Esophagus (tissue), 2 donors: ENCODE measurements around the gene SCRN1. TPM values are rescaled to one million over a fixed set of nuclear protein-coding genes. Genes with fewer than 3 reads are reported as not detected.

Experiments
- H3K27ac ChIP-seq, 2 donors: one replicate each; pipeline ENCODE4 v1.5.1; 2013; ENCODE audit warnings: low read depth in 2 of 2, mild to moderate bottlenecking in 2 of 2, inconsistent platforms in 1 of 2, low read length in 1 of 2, moderate library complexity in 1 of 2
- H3K27me3 ChIP-seq, 2 donors: one replicate each; pipeline ENCODE4 v1.6.1; 2013; ENCODE audit warnings: low read length in 2 of 2, control low read depth in 1 of 2, mild to moderate bottlenecking in 1 of 2; ENCODE audit not compliant: insufficient read depth in 2 of 2, control insufficient read depth in 1 of 2
- H3K36me3 ChIP-seq, 2 donors: one replicate each; pipeline ENCODE4 v1.6.1; 2013; ENCODE audit warnings: low read length in 1 of 2; ENCODE audit not compliant: control insufficient read depth in 2 of 2, insufficient read depth in 2 of 2
- H3K4me1 ChIP-seq, 2 donors: one replicate each; pipeline ENCODE4 v1.6.1; 2013; ENCODE audit warnings: low read length in 1 of 2; ENCODE audit not compliant: control insufficient read depth in 2 of 2, insufficient read depth in 2 of 2
- H3K4me3 ChIP-seq, 2 donors: one replicate each; pipeline ENCODE4 v1.5.1; 2013; ENCODE audit warnings: low read length in 2 of 2, mild to moderate bottlenecking in 2 of 2, low read depth in 1 of 2, moderate library complexity in 1 of 2
- H3K9me3 ChIP-seq, 2 donors: one replicate each; pipeline ENCODE4 v1.6.1; 2013; ENCODE audit warnings: mild to moderate bottlenecking in 2 of 2, low read depth in 1 of 2, low read length in 1 of 2, moderate library complexity in 1 of 2; ENCODE audit not compliant: control insufficient read depth in 2 of 2, insufficient read depth in 1 of 2
- WGBS, 2 donors: extraction: QIAGEN DNeasy Blood & Tissue Kit; methylation state at CpG; one replicate each; pipeline ENCODE4 v1.1.7; 2013; 5-methylcytosine and 5-hydroxymethylcytosine counted together
- polyA plus RNA-seq, 2 donors: library from polyadenylated mRNA; stranded (reverse); fragments of 200-250 nt; gene quantifications; one replicate each; pipeline ENCODE4 v1.2.3, GENCODE V29; 2013
- donor health status: healthy with polysubstance abuse.
- donor health status: Bipolar disorder and iron deficiency.

Gene SCRN1, protein sequence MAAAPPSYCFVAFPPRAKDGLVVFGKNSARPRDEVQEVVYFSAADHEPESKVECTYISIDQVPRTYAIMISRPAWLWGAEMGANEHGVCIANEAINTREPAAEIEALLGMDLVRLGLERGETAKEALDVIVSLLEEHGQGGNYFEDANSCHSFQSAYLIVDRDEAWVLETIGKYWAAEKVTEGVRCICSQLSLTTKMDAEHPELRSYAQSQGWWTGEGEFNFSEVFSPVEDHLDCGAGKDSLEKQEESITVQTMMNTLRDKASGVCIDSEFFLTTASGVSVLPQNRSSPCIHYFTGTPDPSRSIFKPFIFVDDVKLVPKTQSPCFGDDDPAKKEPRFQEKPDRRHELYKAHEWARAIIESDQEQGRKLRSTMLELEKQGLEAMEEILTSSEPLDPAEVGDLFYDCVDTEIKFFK
- 1 to 10 TPM; 3.0 to 8.2 TPM for polyA plus RNA-seq

DNA sequence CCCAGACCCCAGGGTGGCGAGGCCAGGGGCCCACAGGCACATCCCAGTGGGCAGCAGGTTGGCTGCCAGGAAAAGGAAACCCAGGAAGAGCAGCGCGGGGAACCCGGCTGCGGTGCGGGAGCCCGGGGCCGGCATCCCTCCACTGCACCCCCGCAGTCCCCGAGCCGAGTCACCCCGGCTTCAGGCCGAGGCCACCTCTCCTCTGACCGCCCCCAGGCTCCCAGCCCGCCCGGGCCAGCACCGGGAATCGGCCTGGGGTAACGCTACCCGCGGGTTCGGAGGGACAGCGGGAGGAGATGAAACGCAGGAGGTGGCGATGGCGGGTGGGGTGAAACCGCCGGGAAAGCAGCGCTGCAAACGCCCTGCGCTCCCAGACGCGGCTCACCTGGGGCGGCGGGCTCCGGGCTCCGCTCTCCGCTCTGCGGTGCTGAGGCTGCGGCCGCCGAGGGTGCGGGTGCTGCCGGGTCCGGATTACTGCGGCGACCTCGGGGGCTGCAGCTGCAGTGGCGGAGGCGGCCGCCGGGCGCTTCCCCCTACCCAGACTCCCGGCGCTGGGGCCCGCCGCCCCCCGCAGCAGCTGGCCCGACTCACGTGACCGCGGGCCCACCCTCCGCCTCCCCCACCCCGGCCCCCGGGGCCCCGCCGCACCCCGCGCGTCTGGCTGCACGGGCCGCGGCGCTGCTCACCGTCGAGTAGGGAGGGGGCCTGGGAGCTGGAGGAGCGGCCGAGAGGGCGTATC, at the start of gene SCRN1:
Gene SCRN1 (minus strand): TSS at position 545 of the 739 bp plus-strand sequence. CDS start 20,734 bp downstream, outside the sequence.
- no peaks in the 10 kb centered on the region for H3K9me3 ChIP-seq
- H3K4me3 ChIP-seq, result peak within 1 kb of the TSS; percentile 75 to 89
- peaks cover 0 to 3% of the 10 kb centered on the region in 2 donors for H3K4me1 ChIP-seq
- peak within 1 kb of the TSS; percentile 85 to 96 for H3K27ac ChIP-seq
- no peaks in the 10 kb centered on the region for H3K27me3 ChIP-seq
- whole genome bisulfite sequencing, 2 donors, result 1% methylated on average over 53 to 79 of the region's 79 CpGs
- no peaks in the 10 kb centered on the region for H3K36me3 ChIP-seq

DNA sequence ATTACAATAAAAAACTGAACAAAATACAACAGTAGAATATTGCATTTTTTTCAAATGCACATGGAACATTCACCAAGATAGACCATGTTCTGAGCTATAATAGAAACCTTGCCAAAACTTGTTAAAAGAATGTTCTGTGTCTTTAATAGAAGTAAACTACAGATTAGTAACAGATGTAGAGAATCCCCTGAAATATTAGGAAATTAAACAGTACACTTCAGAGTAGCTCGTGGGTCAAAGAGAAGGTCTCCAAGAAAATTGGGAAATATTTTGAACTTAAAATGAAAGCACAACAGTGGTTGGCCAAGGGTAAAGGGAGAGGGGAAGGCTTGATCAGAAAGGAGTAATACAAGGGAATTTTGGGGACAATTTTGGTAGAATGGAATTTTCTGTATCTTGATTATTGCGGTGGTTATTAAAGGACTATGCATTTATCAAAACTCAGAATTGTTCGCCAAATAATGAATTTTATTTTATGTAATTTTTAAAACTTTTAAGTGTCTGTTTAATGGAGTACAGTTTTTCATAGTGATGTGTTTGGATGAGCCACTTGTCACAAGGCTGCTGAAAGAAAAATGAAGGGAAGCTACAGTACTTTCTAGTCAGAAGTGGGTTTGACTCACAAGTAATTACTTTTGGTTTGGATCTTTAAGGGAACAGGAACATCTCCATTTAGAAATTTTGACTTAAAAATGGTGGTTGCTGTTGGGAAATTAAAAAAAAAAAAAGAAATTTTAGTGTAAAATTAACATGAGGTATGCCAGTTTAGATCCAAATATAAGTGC, 48.8 kb upstream of the SCRN1 start:
- H3K4me3 ChIP-seq, result no peak overlapping the region
- no peaks in the 10 kb centered on the region for H3K9me3 ChIP-seq
- H3K27me3 ChIP-seq, result no peaks in the 10 kb centered on the region
- no peak overlapping the region for H3K27ac ChIP-seq
- WGBS, 2 donors, result 78 to 87% methylated on average over 3 of the region's 3 CpGs
- no peaks in the 10 kb centered on the region for H3K36me3 ChIP-seq
- H3K4me1 ChIP-seq, result no peaks in the 10 kb centered on the region

DNA sequence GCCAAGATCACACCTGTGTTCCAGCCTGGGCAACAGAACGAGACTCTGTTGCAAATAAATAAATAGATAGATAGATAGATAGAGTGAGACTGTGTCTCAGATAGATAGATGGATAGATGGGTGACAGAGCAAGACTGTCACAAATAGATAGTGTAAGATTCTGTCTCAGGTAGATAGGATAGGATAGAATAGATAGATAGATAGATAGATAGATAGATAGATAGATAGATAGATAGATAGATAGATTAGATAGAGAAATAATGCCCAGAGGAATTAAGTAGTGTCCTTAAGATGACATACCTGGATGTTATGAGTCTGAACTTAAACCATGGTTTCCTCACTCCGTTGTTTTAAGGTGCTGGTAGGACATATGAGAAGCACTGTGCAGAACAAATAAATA, 46.6 kb upstream of the SCRN1 start:
- Histone ChIP-seq H3K9me3 (no peaks in the 10 kb centered on the region), H3K27ac (no peak overlapping the region), H3K36me3 (no peaks in the 10 kb centered on the region), H3K4me1 (peaks cover 0 to 2% of the 10 kb centered on the region in 2 donors), H3K27me3 (no peaks in the 10 kb centered on the region), H3K4me3 (no peak overlapping the region)
- 88% methylated on average over 2 of the region's 2 CpGs for WGBS, 2 donors

DNA sequence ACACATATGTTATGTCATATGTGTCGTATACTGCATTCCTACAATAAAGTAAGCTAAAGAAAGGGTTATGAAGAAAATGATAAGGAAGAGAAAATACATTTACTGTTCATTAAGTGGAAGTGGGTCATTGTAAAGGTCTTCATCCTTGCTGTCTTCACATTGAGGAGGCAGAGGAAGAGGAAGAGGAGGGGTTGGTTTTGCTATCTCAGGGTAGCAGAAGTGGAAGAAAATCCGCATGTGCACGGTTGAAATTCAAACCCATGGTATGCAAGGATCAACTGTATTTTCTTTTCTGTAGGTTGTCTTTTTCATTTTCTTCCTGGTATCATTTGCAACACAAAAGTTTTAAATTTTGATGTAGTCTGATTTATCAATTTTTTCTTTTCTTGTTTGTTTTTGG, 44.9 kb upstream of the SCRN1 start:
- Histone ChIP-seq H3K27me3 (no peaks in the 10 kb centered on the region), H3K9me3 (no peaks in the 10 kb centered on the region), H3K36me3 (no peaks in the 10 kb centered on the region), H3K4me3 (no peak overlapping the region), H3K4me1 (peaks cover 2 to 3% of the 10 kb centered on the region in 2 donors), H3K27ac (no peak overlapping the region)
- WGBS, 2 donors, result 92 to 94% methylated on average over 3 of the region's 3 CpGs

DNA sequence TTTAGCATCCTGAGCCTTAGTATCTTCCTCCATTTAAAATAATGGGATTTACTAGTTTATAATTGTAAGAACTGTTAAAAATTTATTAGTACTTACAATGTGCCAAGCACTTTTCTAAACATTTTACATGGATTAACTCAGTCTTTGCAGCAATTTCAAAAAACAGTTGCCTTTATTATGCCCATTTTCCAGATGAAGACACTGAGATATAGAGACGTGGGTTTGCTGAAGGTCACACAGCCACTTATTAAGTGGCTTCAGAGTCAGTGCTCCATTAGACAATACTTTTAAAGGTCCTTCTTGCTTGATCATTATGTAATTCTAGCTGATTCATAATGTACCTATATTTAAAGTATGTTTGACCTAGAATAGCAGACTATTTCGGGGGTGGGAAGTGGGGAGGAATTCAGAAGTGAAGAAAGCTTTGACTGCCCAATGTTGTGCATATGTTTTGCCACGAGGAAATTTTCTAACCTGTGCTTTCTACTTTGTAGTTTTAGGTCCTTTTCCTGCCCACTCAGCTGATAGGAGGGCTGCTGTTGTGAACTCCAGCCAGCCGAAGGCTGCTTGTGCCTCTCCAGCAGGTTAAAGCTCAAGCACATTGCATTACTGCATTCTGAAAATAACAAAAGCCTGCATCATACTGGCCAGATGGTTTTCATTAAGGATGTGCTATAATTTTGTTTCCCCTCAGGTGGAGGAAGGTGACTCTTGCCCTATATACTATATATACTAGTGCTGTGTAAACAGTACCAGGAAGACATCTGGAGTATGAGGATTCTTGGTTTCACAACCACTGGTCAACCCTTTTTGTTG, 42.9 kb upstream of the SCRN1 start:
- H3K9me3 ChIP-seq, result no peaks in the 10 kb centered on the region
- H3K36me3 ChIP-seq, result no peaks in the 10 kb centered on the region
- 58 to 68% methylated on average over 4 of the region's 4 CpGs for WGBS, 2 donors
- H3K27ac ChIP-seq, result no peak overlapping the region
- no peaks in the 10 kb centered on the region for H3K27me3 ChIP-seq
- no peak overlapping the region for H3K4me3 ChIP-seq
- H3K4me1 ChIP-seq, result peaks cover 2 to 3% of the 10 kb centered on the region in 2 donors

DNA sequence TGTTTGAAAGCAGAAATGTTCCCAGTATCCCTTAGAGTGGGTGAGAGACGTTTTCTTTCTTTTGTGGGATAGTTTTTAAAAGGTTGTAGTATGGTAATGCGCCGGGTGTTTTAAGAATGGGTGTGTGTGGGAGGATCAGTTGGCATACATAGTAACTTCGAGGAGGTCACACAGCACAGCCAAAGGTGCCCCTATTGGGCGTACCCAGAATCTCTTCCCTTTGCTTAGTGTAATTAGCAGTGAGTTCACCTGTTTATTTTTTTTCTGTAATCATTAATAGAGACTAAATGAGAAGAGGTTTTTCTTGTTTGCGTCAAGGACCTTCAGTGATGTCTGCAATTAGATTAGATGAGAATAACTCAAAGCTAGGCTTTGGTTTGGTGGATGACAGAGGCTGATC, 40.1 kb upstream of the SCRN1 start:
- peak overlapping the region in 1 of 2 donors; percentile 79 for H3K4me3 ChIP-seq
- no peaks in the 10 kb centered on the region for H3K27me3 ChIP-seq
- no peaks in the 10 kb centered on the region for H3K36me3 ChIP-seq
- H3K27ac ChIP-seq, result no peak overlapping the region
- H3K4me1 ChIP-seq, result peaks cover 2 to 3% of the 10 kb centered on the region in 2 donors
- H3K9me3 ChIP-seq, result no peaks in the 10 kb centered on the region
- 17 to 24% methylated on average over 6 of the region's 6 CpGs for WGBS, 2 donors

DNA sequence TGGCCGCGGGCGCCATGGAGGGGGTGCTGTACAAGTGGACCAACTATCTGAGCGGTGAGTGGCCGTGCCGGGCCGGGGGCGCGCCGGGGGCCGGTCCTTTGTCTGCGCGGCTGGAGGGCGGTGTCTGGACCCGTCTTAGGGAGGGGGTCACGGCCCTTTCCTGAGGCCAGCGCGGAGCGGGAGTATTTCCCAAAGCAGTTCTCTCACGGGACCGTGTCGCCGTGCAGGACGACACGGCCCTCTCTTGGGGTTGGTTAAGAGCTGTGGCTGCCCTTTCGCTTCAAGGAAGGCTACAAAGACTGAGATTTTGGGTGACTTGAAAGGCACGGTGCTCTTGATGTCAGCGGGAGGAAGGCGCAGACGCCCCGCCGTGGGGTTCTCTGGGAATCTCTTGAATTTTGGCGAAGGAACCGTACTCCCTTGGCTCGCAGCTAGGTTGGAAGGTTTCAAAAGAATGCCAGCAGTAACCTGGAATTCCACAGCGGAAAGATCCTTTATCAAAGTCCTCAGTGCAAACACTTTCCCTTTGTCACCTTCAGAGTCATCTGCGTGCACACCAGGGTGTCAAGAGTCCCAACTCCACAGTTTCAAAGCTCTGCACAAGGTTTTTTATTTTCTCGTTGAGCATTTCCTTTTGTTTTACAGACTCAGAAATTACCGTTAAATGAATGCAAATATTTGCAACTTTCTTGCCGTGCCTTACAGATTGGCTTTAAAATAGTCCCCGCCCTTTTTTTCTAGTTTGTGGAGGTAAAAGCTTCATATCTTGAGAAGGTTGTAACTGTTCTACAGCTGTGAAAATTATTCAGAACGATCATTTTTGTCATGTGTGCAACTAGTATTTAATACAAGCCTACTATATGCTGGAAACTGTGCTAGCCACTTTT, 39.4 kb upstream of the SCRN1 start:
- WGBS, 2 donors, result 0 to 1% methylated on average over 38 to 42 of the region's 42 CpGs
- Histone ChIP-seq H3K27ac (peak overlapping the region; percentile 89 to 91), H3K27me3 (no peaks in the 10 kb centered on the region), H3K4me3 (peak overlapping the region; percentile 79 to 84), H3K36me3 (no peaks in the 10 kb centered on the region), H3K4me1 (peaks cover 2 to 3% of the 10 kb centered on the region in 2 donors), H3K9me3 (no peaks in the 10 kb centered on the region)

DNA sequence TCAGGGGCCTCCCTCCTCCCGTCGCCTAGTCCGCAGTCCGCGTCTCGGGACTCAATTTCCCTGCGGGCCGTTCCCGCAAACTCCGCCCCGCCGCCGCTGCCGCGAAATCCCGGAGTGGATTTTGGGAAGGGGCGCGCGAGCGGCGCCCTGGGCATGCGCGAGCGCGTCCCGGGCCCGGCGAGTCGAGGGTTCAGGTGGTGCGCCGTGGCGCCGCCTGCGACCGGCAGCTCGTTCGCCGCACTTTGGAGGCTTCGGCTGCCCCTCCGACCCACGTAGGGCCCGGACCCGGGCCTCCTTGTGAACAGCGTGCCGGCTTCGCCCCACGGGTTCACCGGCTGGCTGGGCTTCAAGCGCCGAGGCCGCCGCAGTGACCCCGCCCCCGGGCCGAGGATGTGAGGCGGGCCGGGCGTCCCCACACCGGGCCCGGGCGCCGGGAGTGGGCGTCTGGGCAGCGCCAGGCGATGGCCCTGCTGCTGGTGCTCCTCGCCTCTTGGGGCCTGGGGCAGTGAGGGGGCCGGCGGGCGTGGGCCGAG, 38.7 kb upstream of the SCRN1 start, which contains the start of gene PLEKHA8:
Gene PLEKHA8 (plus strand): TSS at position 197 of the 533 bp plus-strand sequence. CDS start 351 bp downstream, outside the sequence.
- Histone ChIP-seq H3K4me1 (peaks cover 2 to 3% of the 10 kb centered on the region in 2 donors), H3K4me3 (peak within 1 kb of the TSS; percentile 79 to 84), H3K27me3 (no peaks in the 10 kb centered on the region), H3K27ac (peak within 1 kb of the TSS; percentile 89 to 91), H3K9me3 (no peaks in the 10 kb centered on the region), H3K36me3 (no peaks in the 10 kb centered on the region)
- WGBS, 2 donors, result 0% methylated on average over 49 to 70 of the region's 70 CpGs
